RWPE2 (cell line): ENCODE measurements around the gene IGFL1.
"Not testable (repeated sequence)": the region's sequence is repeated elsewhere in the genome, so short reads cannot be mapped to it uniquely, and the experiment has no call there.

ENCODE experiments used
- ATAC-seq: fragments of 200-7000 bp; cut with Tn5 transposase; 3 replicates; pipeline ENCODE4 v1.9.1; 2021; ENCODE audit warnings: low read depth
- DNase-seq: peaks from one replicate; pipeline ENCODE4 v3.0.0-alpha.2; 2020; ENCODE audit warnings: low spot score
- H3K27ac ChIP-seq: fragments of 450-650 bp; 2 replicates; pipeline ENCODE4 v1.5.1; 2017; ENCODE audit warnings: mild to moderate bottlenecking; ENCODE audit not compliant: poor library complexity, severe bottlenecking
- H3K27me3 ChIP-seq: fragments of 250-450 bp; sonication (Bioruptor Pico); 2 replicates; pipeline ENCODE4 v1.5.1; 2021; ENCODE audit warnings: mild to moderate bottlenecking, moderate library complexity; ENCODE audit not compliant: insufficient read depth, poor library complexity, severe bottlenecking
- H3K36me3 ChIP-seq: fragments of 250-450 bp; sonication (Bioruptor Pico); 2 replicates; pipeline ENCODE4 v1.5.1; 2020; ENCODE audit warnings: low read depth, mild to moderate bottlenecking, moderate library complexity
- H3K4me1 ChIP-seq: fragments of 250-450 bp; sonication (Bioruptor Pico); 2 replicates; pipeline ENCODE4 v1.5.1; 2021; ENCODE audit warnings: mild to moderate bottlenecking, moderate library complexity; ENCODE audit not compliant: insufficient read depth, poor library complexity, severe bottlenecking
- H3K4me3 ChIP-seq: fragments of 250-450 bp; sonication (Bioruptor Pico); 2 replicates; pipeline ENCODE4 v1.5.1; 2021; ENCODE audit warnings: mild to moderate bottlenecking, moderate library complexity; ENCODE audit not compliant: severe bottlenecking
- H3K9me3 ChIP-seq: fragments of 250-450 bp; sonication (Bioruptor Pico); 2 replicates; pipeline ENCODE4 v1.5.1; 2021; ENCODE audit warnings: mild to moderate bottlenecking, moderate library complexity; ENCODE audit not compliant: severe bottlenecking
- CTCF ChIP-seq: fragments of 450-650 bp; IDR thresholded peaks from one replicate; pipeline ENCODE4 v1.5.1; 2017; ENCODE audit warnings: mild to moderate bottlenecking, moderate library complexity; ENCODE audit not compliant: poor library complexity, severe bottlenecking

Gene IGFL1

GRCh38 chr19:46206682-46207081 lies 22.9 kb upstream of the IGFL1 start:
- ATAC-seq (no peak), DNase-seq (no peak)
- H3K9me3 ChIP-seq, result no peaks in the 10 kb centered on the region
- TF ChIP-seq CTCF, result no peak
- no peaks in the 10 kb centered on the region for H3K36me3 ChIP-seq
- no peak overlapping the region for H3K4me3 ChIP-seq
- peaks cover 53% of the 10 kb centered on the region for H3K4me1 ChIP-seq
- H3K27me3 ChIP-seq, result no peaks in the 10 kb centered on the region
- H3K27ac ChIP-seq, result peak overlapping the region; percentile 93

GRCh38 chr19:46207858-46208257 lies 21.7 kb upstream of the IGFL1 start:
- Histone ChIP-seq H3K27ac (peak overlapping the region; percentile 93), H3K4me1 (peaks cover 50% of the 10 kb centered on the region)
- not testable (repeated sequence) for H3K9me3 ChIP-seq, H3K4me3 ChIP-seq, ATAC-seq, DNase-seq, H3K36me3 ChIP-seq, H3K27me3 ChIP-seq

GRCh38 chr19:46209051-46209450 lies 20.5 kb upstream of the IGFL1 start:
- Histone ChIP-seq H3K4me3 (no peak overlapping the region), H3K36me3 (no peaks in the 10 kb centered on the region), H3K9me3 (no peaks in the 10 kb centered on the region), H3K27ac (peak overlapping the region; percentile 93), H3K4me1 (peaks cover 46% of the 10 kb centered on the region), H3K27me3 (no peaks in the 10 kb centered on the region)
- TF ChIP-seq CTCF, result no peak
- no peak for ATAC-seq
- no peak for DNase-seq

GRCh38 chr19:46209472-46209871 lies 20.1 kb upstream of the IGFL1 start:
- Histone ChIP-seq H3K27me3 (no peaks in the 10 kb centered on the region), H3K36me3 (no peaks in the 10 kb centered on the region), H3K4me3 (no peak overlapping the region), H3K9me3 (no peaks in the 10 kb centered on the region), H3K4me1 (peaks cover 46% of the 10 kb centered on the region), H3K27ac (peak overlapping the region; percentile 93)
- TF ChIP-seq CTCF, result no peak
- ATAC-seq (no peak), DNase-seq (no peak)

- H3K9me3 ChIP-seq, result no peaks in the 10 kb centered on the region
- no peak for DNase-seq
- TF ChIP-seq CTCF, result no peak
- H3K27ac ChIP-seq, result peak overlapping the region; percentile 93
- H3K27me3 ChIP-seq, result no peaks in the 10 kb centered on the region
- H3K4me1 ChIP-seq, result peaks cover 45% of the 10 kb centered on the region
- H3K36me3 ChIP-seq, result no peaks in the 10 kb centered on the region
- no peak for ATAC-seq
- no peak overlapping the region for H3K4me3 ChIP-seq
Measured at GRCh38 chr19:46210669-46211068, 18.9 kb upstream of the IGFL1 start.
